WTC11 (cell line): ENCODE results near the gene TMEM135. TPM values are rescaled to one million over a fixed set of nuclear protein-coding genes. Genes with fewer than 3 reads are reported as not detected.

Source experiments
- ATAC-seq: fragments of 200-7000 bp; cut with Tn5 transposase; 2 replicates; pipeline ENCODE4 v1.10.0; 2021; ENCODE audit warnings: mild to moderate bottlenecking, moderate library complexity
- CTCF ChIA-PET: fragments of 300-600 bp; sonication (Branson Sonifier 250); formaldehyde crosslinking; loops from one replicate; lab custom pipeline; 2021; ENCODE audit warnings: antibody characterized with exemption; lab: Charles Lee
- POLR2A ChIA-PET: fragments of 350-600 bp; sonication (Branson Sonifier 250); formaldehyde crosslinking; loops from one replicate; lab custom pipeline; 2021; ENCODE audit warnings: antibody characterized with exemption; lab: Charles Lee
- DNase-seq: peaks from one replicate; pipeline ENCODE4 v3.0.0; 2021; ENCODE audit warnings: low spot score
- H3K27ac Mint-ChIP-seq: 2 replicates; pipeline ENCODE4 v1.8.0; 2021; ENCODE audit warnings: mixed read lengths
- H3K27me3 Mint-ChIP-seq: 2 replicates; pipeline ENCODE4 v1.8.0; 2021; ENCODE audit warnings: low read depth, mild to moderate bottlenecking, moderate library complexity, mixed read lengths
- H3K36me3 Mint-ChIP-seq: 2 replicates; pipeline ENCODE4 v1.8.0; 2021; ENCODE audit warnings: mixed read lengths
- H3K4me1 Mint-ChIP-seq: 2 replicates; pipeline ENCODE4 v1.8.0; 2022; ENCODE audit warnings: mixed read lengths
- H3K4me3 Mint-ChIP-seq: 2 replicates; pipeline ENCODE4 v1.8.0; 2021; ENCODE audit warnings: mild to moderate bottlenecking, moderate library complexity, mixed read lengths
- H3K9me3 Mint-ChIP-seq: 2 replicates; pipeline ENCODE4 v1.8.0; 2021; ENCODE audit warnings: mixed read lengths
- ELF4 ChIP-seq: sonication (generic); formaldehyde crosslinking; IDR thresholded peaks from 2 replicates; pipeline ENCODE4 v1.8.1; 2022; ENCODE audit warnings: low read depth, mild to moderate bottlenecking, moderate library complexity, missing genetic modification reagents
- ESRRA ChIP-seq: sonication (generic); formaldehyde crosslinking; IDR thresholded peaks from 2 replicates; pipeline ENCODE4 v1.8.1; 2022; ENCODE audit warnings: mild to moderate bottlenecking, missing genetic modification reagents, borderline replicate concordance
- MXD4 ChIP-seq: fragments of 250-450 bp; sonication (Bioruptor Pico); IDR thresholded peaks from 2 replicates; pipeline ENCODE4 v1.8.0; 2021; ENCODE audit warnings: mild to moderate bottlenecking, moderate library complexity, borderline replicate concordance
- NFYB ChIP-seq: sonication (generic); formaldehyde crosslinking; conservative IDR thresholded peaks from 2 replicates; pipeline ENCODE4 v1.8.0; 2022; ENCODE audit warnings: low read depth, missing genetic modification reagents
- NR1H2 ChIP-seq: sonication (generic); formaldehyde crosslinking; IDR thresholded peaks from 2 replicates; pipeline ENCODE4 v1.9.0; 2021; ENCODE audit warnings: mild to moderate bottlenecking, moderate library complexity, missing genetic modification reagents
- NR3C1 ChIP-seq: sonication (generic); formaldehyde crosslinking; conservative IDR thresholded peaks from 2 replicates; pipeline ENCODE4 v1.8.1; 2023; ENCODE audit warnings: low read depth, mild to moderate bottlenecking, missing genetic modification reagents
- SMAD3 ChIP-seq: sonication (generic); formaldehyde crosslinking; IDR thresholded peaks from 2 replicates; pipeline ENCODE4 v1.8.0; 2022; ENCODE audit warnings: missing genetic modification reagents, mild to moderate bottlenecking, borderline replicate concordance
- SOX15 ChIP-seq: fragments of 250-450 bp; sonication (Bioruptor Pico); IDR thresholded peaks from 2 replicates; pipeline ENCODE4 v1.9.0; 2021; ENCODE audit warnings: mild to moderate bottlenecking
- TEAD4 ChIP-seq: sonication (generic); formaldehyde crosslinking; IDR thresholded peaks from 2 replicates; pipeline ENCODE4 v1.8.0; 2022; ENCODE audit warnings: mild to moderate bottlenecking, missing genetic modification reagents
- ZNF423 ChIP-seq: fragments of 250-450 bp; sonication (Bioruptor Pico); IDR thresholded peaks from 2 replicates; pipeline ENCODE4 v2.1.2; 2022; ENCODE audit warnings: mild to moderate bottlenecking, moderate library complexity
- total RNA-seq: library from RNA; stranded (reverse); gene quantifications from 3 replicates; pipeline ENCODE4 v1.2.3, GENCODE V29; 2021
- TF ChIP-seq, protein P1 (sequence below): fragments of 200-600 bp; IDR thresholded peaks from 2 replicates; pipeline ENCODE4 v1.8.0; 2022; ENCODE audit warnings: antibody characterized with exemption
- TF ChIP-seq, protein P2 (sequence below): sonication (generic); formaldehyde crosslinking; IDR thresholded peaks from 2 replicates; pipeline ENCODE4 v1.8.0; 2022; ENCODE audit warnings: mild to moderate bottlenecking, missing genetic modification reagents
- TF ChIP-seq, protein P3 (sequence below): sonication (generic); formaldehyde crosslinking; IDR thresholded peaks from 2 replicates; pipeline ENCODE4 v1.8.0; 2023; ENCODE audit warnings: missing genetic modification reagents
- TF ChIP-seq, protein P4 (sequence below): sonication (generic); formaldehyde crosslinking; IDR thresholded peaks from 2 replicates; pipeline ENCODE4 v1.8.1; 2023; ENCODE audit warnings: mild to moderate bottlenecking, missing genetic modification reagents, borderline replicate concordance
- TF ChIP-seq, protein P5 (sequence below): sonication (generic); formaldehyde crosslinking; IDR thresholded peaks from 2 replicates; pipeline ENCODE4 v1.8.1; 2022; ENCODE audit warnings: missing genetic modification reagents, borderline replicate concordance
- TF ChIP-seq, protein P6 (sequence below): sonication (generic); formaldehyde crosslinking; IDR thresholded peaks from 2 replicates; pipeline ENCODE4 v1.8.1; 2023; ENCODE audit warnings: mild to moderate bottlenecking, moderate library complexity, missing genetic modification reagents
- TF ChIP-seq, protein P7 (sequence below): fragments of 250-450 bp; sonication (Bioruptor Pico); IDR thresholded peaks from 2 replicates; pipeline ENCODE4 v1.9.0; 2021; ENCODE audit warnings: mild to moderate bottlenecking
- TF ChIP-seq, protein P8 (sequence below): sonication (generic); formaldehyde crosslinking; IDR thresholded peaks from 2 replicates; pipeline ENCODE4 v1.8.1; 2023; ENCODE audit warnings: mild to moderate bottlenecking, missing genetic modification reagents

Gene TMEM135
- total RNA-seq, 1 experiment from 2014 or later, result 35.8 TPM

DNA sequence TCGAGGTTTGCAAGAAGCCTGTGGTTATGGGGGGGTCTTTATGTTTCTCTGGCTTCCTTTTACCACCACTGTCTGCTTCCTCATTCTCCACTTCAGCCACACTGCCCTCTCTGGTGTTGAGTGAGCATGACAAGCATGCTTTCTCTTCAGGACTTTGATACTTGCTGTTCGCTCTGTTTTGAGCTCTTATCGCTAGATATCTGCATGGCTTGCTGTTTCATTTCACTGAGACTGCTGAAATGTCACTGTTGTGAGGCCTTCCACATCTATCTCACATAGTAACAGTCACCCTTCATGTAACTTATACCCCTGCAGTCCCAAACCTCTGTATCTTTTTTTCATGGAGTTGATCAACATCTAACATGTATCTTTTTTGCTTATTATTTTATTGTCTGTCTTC lies 59.8 kb downstream of the TMEM135 start:
- H3K9me3 Mint-ChIP-seq, result peaks cover 5% of the 10 kb centered on the region; the same call in 1 of the 2 replicates
- TF ChIP-seq, protein P1, sequence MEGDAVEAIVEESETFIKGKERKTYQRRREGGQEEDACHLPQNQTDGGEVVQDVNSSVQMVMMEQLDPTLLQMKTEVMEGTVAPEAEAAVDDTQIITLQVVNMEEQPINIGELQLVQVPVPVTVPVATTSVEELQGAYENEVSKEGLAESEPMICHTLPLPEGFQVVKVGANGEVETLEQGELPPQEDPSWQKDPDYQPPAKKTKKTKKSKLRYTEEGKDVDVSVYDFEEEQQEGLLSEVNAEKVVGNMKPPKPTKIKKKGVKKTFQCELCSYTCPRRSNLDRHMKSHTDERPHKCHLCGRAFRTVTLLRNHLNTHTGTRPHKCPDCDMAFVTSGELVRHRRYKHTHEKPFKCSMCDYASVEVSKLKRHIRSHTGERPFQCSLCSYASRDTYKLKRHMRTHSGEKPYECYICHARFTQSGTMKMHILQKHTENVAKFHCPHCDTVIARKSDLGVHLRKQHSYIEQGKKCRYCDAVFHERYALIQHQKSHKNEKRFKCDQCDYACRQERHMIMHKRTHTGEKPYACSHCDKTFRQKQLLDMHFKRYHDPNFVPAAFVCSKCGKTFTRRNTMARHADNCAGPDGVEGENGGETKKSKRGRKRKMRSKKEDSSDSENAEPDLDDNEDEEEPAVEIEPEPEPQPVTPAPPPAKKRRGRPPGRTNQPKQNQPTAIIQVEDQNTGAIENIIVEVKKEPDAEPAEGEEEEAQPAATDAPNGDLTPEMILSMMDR, result peak; percentile 64
- TF ChIP-seq, protein P2, sequence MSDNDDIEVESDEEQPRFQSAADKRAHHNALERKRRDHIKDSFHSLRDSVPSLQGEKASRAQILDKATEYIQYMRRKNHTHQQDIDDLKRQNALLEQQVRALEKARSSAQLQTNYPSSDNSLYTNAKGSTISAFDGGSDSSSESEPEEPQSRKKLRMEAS (CRISPR knock-in tag), result no peak
- TF ChIP-seq, all 79 proteins: peak for 1
- H3K27me3 Mint-ChIP-seq, result no peaks in the 10 kb centered on the region
- ChIA-PET POLR2A (no interaction called here), CTCF (interaction anchor here (0.5 to 2.2 kb wide), 34 partner anchors 10 to 1192 kb away, joined by 3 to 18 read pairs (median 4); partner anchors contain the start of genes FZD4 and TMEM135)
- H3K4me1 Mint-ChIP-seq, result no peaks in the 10 kb centered on the region
- H3K36me3 Mint-ChIP-seq, result peaks cover 5% of the 10 kb centered on the region
- ATAC-seq (peak; percentile 99), DNase-seq (peak; percentile 68)
- H3K4me3 Mint-ChIP-seq, result no peak overlapping the region
- H3K27ac Mint-ChIP-seq, result no peak overlapping the region

DNA sequence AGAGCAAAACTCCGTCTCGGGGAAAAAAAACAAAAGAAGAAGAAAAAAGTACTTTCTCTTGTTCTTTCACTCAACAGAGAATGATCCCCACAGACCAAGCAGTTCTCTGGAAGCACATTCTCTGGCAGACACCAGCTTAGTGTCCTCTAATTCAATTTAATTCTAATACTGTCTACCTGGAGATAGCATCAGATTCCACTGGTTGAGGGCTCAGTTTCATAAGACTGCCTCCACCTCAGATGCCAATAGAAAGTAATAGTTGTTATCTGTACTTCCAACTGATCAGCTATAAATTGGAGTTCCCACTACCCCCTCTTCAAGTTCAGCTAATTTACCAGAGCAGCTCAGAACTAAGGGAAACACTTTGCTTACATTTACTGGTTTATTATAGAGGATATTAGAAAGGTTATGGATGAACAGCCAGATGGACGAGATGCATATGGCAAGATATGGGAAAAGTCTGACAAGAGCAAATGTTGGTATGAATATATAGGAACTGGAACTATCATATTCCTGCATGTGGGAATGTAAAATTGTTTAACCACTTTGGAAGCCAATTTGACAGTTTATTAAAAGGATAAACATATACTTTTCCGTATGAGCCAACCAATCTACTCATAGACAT lies 64.3 kb downstream of the TMEM135 start:
- no peaks in the 10 kb centered on the region for H3K4me1 Mint-ChIP-seq
- CTCF ChIA-PET, result interaction anchor here (1.5 kb wide), 1 partner anchor 12 kb away, joined by 3 read pairs; no protein-coding TSS in a partner anchor
- no peaks in the 10 kb centered on the region for H3K9me3 Mint-ChIP-seq
- H3K36me3 Mint-ChIP-seq, result no peaks in the 10 kb centered on the region
- no peak overlapping the region for H3K27ac Mint-ChIP-seq
- ATAC-seq, result no peak
- H3K4me3 Mint-ChIP-seq, result no peak overlapping the region
- DNase-seq, result no peak
- H3K27me3 Mint-ChIP-seq, result no peaks in the 10 kb centered on the region
- POLR2A ChIA-PET, result no interaction called here
- TF ChIP-seq, protein P3, sequence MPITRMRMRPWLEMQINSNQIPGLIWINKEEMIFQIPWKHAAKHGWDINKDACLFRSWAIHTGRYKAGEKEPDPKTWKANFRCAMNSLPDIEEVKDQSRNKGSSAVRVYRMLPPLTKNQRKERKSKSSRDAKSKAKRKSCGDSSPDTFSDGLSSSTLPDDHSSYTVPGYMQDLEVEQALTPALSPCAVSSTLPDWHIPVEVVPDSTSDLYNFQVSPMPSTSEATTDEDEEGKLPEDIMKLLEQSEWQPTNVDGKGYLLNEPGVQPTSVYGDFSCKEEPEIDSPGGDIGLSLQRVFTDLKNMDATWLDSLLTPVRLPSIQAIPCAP (CRISPR knock-in tag), result no peak
- TF ChIP-seq NFYB (CRISPR knock-in tag), result no peak
- no peak for TF ChIP-seq SMAD3 (CRISPR knock-in tag)
- TF ChIP-seq ESRRA (CRISPR knock-in tag), result no peak
- no peak for TF ChIP-seq ELF4 (CRISPR knock-in tag)
- no peak for TF ChIP-seq SOX15 (CRISPR knock-in tag)
- TF ChIP-seq MXD4 (CRISPR knock-in tag), result no peak
- TF ChIP-seq ZNF423 (CRISPR knock-in tag), result no peak
- TF ChIP-seq, protein P4, sequence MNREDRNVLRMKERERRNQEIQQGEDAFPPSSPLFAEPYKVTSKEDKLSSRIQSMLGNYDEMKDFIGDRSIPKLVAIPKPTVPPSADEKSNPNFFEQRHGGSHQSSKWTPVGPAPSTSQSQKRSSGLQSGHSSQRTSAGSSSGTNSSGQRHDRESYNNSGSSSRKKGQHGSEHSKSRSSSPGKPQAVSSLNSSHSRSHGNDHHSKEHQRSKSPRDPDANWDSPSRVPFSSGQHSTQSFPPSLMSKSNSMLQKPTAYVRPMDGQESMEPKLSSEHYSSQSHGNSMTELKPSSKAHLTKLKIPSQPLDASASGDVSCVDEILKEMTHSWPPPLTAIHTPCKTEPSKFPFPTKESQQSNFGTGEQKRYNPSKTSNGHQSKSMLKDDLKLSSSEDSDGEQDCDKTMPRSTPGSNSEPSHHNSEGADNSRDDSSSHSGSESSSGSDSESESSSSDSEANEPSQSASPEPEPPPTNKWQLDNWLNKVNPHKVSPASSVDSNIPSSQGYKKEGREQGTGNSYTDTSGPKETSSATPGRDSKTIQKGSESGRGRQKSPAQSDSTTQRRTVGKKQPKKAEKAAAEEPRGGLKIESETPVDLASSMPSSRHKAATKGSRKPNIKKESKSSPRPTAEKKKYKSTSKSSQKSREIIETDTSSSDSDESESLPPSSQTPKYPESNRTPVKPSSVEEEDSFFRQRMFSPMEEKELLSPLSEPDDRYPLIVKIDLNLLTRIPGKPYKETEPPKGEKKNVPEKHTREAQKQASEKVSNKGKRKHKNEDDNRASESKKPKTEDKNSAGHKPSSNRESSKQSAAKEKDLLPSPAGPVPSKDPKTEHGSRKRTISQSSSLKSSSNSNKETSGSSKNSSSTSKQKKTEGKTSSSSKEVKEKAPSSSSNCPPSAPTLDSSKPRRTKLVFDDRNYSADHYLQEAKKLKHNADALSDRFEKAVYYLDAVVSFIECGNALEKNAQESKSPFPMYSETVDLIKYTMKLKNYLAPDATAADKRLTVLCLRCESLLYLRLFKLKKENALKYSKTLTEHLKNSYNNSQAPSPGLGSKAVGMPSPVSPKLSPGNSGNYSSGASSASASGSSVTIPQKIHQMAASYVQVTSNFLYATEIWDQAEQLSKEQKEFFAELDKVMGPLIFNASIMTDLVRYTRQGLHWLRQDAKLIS (CRISPR knock-in tag), result no peak
- TF ChIP-seq NR1H2, result no peak
- no peak for TF ChIP-seq NR3C1 (CRISPR knock-in tag)
- TF ChIP-seq, protein P5, sequence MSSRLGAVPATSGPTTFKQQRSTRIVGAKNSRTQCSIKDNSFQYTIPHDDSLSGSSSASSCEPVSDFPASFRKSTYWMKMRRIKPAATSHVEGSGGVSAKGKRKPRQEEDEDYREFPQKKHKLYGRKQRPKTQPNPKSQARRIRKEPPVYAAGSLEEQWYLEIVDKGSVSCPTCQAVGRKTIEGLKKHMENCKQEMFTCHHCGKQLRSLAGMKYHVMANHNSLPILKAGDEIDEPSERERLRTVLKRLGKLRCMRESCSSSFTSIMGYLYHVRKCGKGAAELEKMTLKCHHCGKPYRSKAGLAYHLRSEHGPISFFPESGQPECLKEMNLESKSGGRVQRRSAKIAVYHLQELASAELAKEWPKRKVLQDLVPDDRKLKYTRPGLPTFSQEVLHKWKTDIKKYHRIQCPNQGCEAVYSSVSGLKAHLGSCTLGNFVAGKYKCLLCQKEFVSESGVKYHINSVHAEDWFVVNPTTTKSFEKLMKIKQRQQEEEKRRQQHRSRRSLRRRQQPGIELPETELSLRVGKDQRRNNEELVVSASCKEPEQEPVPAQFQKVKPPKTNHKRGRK (CRISPR knock-in tag), result no peak
- TF ChIP-seq, protein P6, sequence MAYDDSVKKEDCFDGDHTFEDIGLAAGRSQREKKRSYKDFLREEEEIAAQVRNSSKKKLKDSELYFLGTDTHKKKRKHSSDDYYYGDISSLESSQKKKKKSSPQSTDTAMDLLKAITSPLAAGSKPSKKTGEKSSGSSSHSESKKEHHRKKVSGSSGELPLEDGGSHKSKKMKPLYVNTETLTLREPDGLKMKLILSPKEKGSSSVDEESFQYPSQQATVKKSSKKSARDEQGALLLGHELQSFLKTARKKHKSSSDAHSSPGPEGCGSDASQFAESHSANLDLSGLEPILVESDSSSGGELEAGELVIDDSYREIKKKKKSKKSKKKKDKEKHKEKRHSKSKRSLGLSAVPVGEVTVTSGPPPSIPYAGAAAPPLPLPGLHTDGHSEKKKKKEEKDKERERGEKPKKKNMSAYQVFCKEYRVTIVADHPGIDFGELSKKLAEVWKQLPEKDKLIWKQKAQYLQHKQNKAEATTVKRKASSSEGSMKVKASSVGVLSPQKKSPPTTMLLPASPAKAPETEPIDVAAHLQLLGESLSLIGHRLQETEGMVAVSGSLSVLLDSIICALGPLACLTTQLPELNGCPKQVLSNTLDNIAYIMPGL (CRISPR knock-in tag), result no peak
- TF ChIP-seq, protein P7, sequence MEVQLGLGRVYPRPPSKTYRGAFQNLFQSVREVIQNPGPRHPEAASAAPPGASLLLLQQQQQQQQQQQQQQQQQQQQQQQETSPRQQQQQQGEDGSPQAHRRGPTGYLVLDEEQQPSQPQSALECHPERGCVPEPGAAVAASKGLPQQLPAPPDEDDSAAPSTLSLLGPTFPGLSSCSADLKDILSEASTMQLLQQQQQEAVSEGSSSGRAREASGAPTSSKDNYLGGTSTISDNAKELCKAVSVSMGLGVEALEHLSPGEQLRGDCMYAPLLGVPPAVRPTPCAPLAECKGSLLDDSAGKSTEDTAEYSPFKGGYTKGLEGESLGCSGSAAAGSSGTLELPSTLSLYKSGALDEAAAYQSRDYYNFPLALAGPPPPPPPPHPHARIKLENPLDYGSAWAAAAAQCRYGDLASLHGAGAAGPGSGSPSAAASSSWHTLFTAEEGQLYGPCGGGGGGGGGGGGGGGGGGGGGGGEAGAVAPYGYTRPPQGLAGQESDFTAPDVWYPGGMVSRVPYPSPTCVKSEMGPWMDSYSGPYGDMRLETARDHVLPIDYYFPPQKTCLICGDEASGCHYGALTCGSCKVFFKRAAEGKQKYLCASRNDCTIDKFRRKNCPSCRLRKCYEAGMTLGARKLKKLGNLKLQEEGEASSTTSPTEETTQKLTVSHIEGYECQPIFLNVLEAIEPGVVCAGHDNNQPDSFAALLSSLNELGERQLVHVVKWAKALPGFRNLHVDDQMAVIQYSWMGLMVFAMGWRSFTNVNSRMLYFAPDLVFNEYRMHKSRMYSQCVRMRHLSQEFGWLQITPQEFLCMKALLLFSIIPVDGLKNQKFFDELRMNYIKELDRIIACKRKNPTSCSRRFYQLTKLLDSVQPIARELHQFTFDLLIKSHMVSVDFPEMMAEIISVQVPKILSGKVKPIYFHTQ, result no peak
- no peak for TF ChIP-seq TEAD4 (CRISPR knock-in tag)
- TF ChIP-seq, protein P2 (CRISPR knock-in tag), result no peak
- TF ChIP-seq, protein P8, sequence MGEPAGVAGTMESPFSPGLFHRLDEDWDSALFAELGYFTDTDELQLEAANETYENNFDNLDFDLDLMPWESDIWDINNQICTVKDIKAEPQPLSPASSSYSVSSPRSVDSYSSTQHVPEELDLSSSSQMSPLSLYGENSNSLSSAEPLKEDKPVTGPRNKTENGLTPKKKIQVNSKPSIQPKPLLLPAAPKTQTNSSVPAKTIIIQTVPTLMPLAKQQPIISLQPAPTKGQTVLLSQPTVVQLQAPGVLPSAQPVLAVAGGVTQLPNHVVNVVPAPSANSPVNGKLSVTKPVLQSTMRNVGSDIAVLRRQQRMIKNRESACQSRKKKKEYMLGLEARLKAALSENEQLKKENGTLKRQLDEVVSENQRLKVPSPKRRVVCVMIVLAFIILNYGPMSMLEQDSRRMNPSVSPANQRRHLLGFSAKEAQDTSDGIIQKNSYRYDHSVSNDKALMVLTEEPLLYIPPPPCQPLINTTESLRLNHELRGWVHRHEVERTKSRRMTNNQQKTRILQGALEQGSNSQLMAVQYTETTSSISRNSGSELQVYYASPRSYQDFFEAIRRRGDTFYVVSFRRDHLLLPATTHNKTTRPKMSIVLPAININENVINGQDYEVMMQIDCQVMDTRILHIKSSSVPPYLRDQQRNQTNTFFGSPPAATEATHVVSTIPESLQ (CRISPR knock-in tag), result no peak
